HG02571 (cell line): ENCODE data around the gene CD40.

Experiments used
- ATAC-seq: cut with Tn5 transposase; IDR thresholded peaks from one replicate; pipeline ENCODE4 v1.9.1; 2021; ENCODE audit warnings: mild to moderate bottlenecking, moderate library complexity; ENCODE audit not compliant: unreplicated experiment

CD40 gene

DNA sequence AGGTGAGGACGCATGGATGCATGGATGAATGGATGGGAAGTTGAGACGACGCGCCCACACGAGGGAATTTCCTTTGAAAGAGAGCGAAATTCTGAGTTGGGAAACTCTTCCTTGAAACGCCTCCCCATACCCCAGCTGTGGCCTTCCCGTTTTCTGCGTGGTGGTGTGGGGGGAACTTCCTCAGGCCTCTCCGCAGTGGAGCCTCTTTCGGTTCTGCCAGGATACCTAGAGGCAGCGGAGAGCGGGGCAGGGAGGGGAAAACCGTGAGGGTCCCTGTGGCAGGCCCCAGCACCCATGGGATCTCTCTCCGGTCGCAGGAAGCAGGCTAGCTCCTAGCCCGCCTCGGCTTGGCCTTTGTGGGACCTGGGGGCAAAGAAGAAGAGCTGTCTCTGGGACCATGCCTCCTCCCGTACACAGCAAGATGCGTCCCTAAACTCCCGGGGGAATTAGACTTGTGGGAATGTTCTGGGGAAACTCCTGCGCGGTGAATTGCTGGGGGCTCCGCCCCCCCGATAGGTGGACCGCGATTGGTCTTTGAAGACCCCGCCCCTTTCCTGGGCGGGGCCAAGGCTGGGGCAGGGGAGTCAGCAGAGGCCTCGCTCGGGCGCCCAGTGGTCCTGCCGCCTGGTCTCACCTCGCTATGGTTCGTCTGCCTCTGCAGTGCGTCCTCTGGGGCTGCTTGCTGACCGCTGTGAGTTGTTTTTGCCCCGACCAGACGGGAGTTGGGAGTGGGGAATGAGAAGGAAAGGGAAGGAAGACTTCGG is at the start of gene CD40:
Gene CD40 (plus strand): TSS at position 611 of the 764 bp plus-strand sequence. CDS start 30 bp downstream, at position 641.
- peak; percentile 74 for ATAC-seq

DNA sequence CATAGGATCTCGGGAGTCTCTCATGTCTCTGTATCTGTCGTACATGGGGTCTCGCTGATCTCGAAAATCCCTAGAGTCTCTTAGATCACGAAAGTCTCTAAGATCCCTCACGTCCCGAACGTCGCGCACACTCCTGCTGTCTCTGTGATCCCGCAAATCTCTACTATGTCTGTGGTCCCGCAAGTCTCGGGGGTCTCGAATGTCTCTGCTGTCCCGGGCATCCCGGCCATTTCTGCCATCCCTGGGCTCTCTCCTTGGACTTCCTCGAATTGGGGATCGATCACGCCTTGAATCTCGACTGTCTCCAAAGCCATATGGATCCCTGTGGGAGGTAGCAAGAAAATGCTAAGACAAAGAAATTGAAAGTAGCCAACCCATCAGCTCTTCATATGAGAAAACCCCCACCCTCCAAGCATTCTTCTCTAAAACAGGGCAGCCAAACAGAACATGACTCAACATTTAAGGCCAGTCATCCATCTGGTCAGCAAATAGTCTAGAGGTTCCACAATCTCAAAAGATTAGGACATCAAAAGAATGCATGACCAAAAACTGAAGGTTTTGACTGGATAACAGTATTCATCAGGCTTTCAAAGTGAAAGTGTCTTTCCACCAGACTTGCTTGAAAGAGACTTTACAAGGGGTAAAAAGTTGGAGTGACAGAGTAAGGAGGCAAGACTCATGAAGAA is 47.8 kb upstream of the CD40 start:
- ATAC-seq = no peak

DNA sequence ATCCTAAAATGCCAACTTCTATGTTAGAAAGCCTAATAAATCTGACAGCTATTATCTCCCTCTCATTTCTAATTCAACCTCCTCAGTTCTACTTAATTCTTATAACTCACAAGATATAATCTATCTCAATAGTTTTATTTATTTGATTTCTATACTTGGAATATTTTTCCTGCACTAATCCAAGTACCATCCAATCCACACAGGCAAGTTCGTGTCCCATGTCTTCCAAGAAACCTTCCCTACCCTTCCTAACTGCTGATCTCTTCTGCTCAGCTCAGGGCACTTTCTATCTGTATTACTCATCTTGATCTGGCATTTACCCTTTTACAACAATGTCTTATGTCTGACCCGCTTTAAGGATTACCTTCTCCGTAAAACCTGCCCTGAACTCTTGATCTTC is 46.5 kb upstream of the CD40 start:
- ATAC-seq = no peak

DNA sequence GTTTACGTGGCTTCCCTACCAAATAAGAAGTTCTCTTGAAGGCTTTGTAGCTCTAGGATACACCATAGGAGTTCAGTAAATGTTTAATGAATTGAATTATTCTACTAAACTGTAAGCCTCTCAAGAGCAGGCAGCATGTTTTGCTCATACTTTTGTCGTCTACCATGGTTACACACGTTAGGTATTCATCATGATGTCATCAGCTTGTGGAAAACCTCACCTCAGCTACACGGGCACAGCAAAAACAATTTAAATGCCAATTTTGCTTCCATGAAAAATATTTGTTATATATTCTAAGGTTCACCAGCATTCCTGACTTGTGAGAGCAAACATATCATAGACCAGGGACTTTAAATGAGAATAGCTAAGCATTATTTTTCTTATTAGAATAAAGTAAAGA is 45.1 kb upstream of the CD40 start:
- no peak for ATAC-seq

DNA sequence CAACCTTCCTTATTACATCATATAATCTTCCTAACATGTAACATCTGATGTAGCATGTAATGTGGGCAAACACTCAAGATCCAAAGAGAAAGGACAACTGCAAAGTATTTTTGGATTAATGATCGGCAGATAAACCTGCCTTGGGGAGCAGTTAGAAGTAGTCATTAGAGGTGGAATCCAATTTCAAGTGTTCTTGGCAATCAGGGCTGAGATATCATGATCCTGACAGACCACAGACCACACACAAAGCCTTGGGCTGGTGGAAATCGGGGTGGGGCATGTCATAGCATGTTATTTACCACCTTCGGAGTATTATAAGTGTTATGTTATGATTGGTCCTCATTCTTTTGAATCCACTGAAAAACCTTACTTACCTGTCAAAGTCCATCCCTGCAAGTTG is 44.7 kb upstream of the CD40 start:
- ATAC-seq = no peak

DNA sequence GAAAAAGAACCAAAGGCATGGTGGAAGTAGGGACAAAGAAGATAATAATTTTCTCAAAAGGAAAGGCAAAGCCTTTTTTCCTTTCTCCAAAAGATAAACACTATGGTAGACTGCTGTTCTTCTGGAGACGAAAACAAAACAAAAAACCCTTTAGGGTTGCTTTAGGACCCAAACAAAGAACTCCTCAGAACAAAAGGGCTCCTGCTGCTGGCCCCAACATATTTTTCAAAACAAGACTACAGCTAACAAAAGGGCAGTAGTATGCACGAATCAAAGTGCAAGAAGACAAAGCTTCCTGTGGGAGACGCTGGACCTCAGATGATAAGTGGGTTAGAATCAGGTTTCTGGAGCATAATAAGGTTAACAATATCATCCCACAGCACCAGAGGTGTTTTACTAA is 44.1 kb upstream of the CD40 start:
- ATAC-seq = no peak

DNA sequence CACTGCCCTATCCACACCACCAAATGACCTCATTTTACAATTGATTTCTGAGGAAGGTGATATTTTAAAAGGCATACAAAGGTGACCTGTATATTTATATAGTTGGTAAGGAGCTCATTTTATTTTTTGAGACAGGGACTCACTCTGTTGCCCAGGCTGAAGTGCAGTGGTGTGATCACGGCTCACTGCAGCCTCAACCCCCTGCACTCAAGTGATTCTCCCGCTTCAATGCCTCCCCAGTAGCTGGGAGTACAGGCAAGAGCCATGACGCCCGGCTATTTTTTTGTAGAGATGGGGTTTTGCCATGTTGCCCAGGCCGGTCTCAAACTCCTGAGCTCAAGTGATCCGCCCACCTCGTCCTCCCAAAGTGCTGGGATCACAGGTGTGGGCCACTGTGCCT is 41.3 kb upstream of the CD40 start:
- no peak for ATAC-seq

DNA sequence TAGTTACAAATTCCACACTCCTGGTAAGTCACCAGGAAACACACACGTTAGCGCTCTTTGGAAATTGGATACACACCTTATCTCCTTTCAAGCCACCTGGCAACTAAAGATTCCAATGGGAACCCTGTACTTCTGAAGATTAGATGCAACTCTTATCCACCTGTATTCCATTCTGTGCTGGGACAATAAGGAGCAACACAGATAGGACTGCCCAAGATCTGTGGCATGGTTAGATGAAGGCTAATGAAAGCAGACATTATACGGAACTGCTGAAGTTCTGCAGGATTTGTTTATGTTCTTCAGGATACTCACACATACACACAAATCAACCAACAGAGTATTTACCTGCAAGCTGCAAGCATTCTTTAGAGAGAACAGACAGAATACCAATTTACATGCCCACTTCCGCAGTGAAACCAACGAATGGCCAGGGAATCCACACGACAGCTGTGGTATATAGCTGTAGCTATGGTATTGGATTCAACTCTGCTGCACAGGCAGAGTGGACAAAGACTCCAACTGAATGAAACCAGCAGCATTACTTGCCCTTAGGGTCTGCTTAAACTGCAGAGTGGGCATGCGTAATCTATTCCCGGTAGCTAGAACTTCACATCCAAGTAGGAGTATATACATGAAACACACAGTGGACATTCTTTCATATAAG is 40.3 kb upstream of the CD40 start:
- no peak for ATAC-seq

DNA sequence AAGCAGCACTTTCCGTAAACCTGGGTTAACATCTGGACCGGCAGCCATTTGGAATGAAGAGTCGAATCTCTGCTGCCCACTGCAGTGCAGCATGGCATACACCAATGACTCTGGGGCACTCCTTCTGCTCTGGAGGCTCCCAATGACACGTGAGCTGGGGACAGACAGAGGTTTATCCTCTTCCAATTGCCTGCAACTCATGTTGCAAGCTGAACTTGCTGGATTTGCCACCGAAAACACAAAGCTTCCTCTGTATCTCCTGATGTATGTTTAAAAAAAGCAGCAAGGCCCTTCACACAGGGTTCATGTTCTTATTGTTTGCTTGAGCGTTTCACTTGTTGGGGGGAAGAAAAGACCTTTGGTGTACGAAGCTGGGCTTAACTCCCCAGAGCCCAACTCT is 39.2 kb upstream of the CD40 start:
- ATAC-seq = no peak

DNA sequence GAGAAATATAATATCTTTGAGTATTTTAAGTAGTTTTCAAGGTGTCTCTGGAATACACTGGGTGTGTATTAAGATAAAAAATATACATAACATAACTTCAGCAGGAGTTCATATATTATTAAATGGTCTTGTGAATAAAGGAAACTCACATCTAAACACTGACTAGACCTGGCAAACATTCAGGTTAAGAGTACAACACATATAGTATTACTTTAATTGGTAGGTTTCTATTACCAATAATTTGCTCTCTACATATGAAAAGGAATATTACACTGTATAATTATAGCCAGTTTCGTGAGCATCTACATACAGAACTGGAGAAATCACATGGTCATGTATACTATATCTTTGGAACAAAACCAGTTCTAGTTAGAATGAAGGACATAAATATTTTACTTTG is 37.0 kb upstream of the CD40 start:
- no peak for ATAC-seq

DNA sequence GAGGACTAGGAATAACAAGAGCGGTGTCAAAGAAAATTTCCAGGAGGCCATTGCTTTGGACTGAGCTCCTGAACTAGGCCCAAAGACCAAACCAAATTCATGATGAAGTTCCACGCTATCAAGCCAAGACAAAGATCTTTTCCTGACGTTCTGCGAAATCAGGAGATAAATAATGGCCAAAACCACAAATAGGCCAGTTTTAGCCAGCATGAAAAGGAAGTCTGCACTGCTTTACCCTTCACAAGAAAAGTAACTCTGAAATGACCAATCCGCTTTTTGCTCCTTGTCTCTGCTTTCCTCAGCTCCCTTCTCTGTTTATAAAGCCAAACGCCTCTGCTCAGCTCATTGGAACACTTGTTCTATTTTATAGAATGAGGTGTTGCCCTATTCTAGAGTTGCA is 35.0 kb upstream of the CD40 start:
- no peak for ATAC-seq

DNA sequence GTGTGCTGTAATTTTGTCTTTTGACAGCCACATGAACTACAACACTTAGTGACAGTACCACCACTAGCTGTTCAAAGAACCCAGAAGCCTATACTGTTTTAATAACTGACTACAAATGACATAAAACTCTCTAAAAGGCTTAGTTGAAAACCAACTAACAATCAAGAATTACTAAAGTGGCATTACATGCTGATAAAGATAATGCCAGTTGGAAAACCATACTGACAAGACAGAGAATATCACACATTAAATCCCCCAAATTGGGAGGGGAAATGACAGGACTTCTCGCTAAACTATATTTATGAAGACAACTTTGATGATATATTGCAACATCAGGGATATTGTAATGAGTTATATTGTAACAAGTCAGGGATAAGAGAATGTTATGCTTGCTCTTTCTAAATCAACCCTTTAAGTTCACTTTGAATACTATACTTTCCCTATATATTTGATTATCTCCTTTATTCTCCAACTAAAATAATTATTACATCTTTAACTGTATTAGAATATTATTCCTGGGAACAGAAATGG is 34.5 kb upstream of the CD40 start:
- no peak for ATAC-seq

DNA sequence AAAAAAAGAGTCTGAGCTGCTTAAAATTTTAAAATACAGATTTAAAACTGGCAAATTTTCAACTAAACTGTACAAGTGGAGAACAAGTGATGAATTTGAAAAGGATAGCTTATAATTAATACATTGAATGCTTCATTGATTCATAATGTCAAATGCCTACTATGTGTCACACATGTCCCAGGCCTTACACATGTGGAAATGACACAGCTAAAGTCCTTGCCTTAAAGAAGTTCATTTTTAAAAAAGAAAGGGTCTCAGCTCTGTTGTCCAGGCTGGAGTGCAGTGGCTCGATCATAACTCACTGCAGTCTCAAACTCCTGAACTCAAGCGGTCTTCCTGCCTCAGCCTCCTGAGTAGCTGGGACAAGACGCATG is 33.3 kb upstream of the CD40 start:
- ATAC-seq = no peak

DNA sequence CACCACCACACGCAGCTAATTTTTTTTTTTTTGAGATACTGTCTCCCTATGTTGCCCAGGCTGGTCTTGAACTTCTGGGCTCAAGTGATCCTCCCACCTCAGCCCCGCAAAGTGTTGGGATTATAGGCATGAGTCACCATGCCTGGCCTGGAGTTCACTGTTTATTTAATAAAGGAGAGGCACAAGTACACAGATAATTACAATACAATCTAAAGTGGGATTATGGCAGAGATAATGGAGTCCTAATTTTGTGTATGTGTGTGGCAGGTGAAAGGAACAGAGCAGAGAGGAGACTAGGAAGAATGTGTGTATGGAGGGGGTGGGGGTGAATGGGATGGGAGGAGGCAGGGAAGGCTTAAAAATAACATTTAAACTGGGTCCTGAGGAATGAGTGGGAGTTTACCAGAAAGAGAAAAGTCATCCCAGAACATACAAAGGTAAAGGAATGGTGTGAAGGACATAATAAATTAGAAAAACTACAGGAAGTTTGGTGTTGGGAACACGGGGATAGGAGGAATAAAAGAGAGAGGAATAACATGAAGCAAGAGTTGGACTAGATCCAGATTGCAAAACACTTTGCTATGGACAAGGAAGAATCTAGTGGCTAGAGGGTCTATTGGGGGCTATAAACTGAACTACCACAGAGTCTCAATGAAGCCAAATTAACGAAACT is 32.8 kb upstream of the CD40 start:
- no peak for ATAC-seq

DNA sequence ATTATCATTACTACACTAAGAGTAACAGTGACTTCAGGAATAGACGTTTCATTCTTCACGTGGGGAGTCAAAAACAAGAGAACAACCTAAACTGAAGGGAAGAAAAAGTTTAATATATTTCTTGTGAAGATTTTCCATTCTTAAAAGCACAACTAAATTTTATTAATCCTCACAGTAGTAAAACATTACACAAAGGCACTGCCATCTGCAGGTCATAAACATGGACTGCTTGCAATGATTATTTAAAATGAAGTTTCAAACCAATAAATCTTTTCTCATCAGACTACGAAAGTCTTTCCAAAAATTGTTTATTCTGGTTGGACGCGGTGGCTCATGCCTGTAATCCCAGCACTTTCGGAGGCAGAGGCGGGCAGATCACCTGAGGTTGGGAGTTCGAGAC is 31.0 kb upstream of the CD40 start:
- ATAC-seq = no peak

DNA sequence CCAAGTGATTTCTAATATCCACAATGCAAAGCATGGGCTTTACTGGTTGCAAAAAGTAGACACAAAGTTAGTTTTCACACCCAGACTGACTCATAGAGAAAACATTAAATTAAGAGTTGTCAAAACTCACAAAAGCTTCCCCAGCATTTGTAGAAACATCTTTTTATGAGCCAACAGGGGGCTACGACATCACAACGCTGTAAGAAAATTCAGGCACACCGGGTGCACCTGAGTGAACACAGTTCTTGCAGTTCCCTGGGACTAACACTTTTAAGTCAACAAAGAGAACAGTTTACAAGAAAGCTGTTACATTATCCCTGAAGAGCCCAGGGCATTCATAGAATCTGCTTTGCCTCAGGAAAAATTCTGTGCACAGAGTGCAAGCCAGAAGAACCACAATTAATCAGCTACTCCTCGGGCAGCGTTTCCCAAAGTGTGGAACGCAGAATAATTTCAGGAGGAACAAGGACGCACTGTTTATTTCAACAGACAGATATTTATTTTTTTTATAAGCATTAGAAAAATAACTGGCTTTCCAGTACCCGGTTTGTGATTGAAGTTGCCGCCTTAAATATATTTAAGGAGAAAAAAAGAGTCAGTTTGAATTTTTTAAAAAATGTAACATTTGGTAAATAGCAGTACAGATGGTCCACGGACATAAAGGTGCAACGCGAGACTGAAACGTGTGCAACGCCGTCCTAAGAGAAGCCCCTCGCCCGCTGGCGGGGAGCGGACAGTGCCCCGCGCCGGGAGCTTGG is 29.5 kb upstream of the CD40 start:
- ATAC-seq = no peak

DNA sequence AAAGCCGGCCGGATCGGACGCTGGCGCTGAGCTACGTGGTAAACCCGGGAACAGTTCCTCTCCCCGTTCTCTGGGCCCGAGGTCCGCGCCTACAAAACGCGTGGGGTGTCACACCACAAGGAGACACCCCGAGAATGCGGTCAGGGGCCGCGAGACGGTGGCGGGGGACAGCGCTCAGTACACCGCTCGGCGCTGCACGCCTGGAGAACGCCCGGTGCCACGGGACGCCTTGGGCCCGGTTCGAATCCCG is 29.0 kb upstream of the CD40 start:
- ATAC-seq = peak; percentile 34

DNA sequence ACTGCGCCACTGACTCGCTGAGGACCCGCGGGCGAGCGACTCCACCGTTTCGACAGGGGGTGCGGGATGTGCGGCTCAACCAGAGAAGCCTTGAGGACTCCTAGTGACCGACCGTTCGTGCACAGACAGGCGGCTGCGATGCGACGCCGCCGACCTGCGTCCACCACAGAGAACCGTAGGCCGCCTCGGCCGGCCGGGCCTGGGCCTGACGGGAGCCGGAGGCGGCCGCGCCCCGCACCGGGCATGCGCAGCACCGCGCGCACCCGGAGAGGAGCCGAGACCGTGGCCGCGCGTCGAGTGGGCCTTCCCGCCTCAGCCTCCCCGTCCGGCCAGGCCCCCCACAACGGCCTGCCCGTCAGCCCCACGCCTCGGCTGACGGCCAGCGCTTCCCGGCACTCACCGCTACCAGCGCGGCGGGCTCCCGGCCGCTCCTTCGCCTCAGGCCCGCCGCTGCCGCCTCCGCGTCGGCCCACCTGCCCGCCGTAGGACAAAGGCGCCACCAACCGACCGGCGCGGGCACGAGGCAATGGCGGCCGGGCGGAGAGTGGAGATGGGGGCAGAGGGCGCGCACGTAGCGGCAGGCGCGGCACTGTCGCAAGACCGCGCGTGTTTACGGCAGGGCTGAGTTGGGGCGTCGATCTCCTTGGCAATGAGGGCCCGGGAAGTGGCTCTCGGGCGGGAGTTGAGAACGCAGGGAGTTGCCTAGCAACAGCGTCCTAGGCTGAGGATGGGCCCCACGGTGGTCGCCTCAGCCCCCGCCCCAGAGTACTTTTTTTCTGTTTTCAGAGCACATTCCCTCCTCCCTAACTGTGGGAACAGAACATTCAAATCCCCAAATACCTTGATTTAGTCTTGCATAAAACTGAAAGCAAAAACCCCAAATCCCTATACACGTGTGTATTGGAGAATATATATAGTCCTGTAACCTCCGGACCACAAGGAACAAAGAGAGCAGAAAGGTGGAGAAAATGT is 28.4 kb upstream of the CD40 start, which contains the start of gene NCOA5:
Gene NCOA5 (minus strand): TSS at position 546 of the 972 bp plus-strand sequence. CDS start 10,538 bp downstream, outside the sequence.
- peak; percentile 84 for ATAC-seq
